H1 (cell line): ENCODE data around the gene CYB5R3. TPM values are rescaled to one million over a fixed set of nuclear protein-coding genes. Genes with fewer than 3 reads are reported as not detected.

Experiments used
- CTCF ChIA-PET: fragments of 300-600 bp; sonication (Branson Sonifier 250); formaldehyde crosslinking; loops from one replicate; lab custom pipeline; 2021; ENCODE audit not compliant: partially characterized antibody; lab: Charles Lee
- POLR2A ChIA-PET: fragments of 300-600 bp; sonication (Branson Sonifier 250); formaldehyde crosslinking; loops from one replicate; lab custom pipeline; 2021; ENCODE audit warnings: inconsistent platforms; ENCODE audit not compliant: partially characterized antibody; lab: Charles Lee
- DNase-seq, 2 experiments: peaks; one replicate each; pipeline versions ENCODE4 v3.0.0 to v3.0.0-alpha.2; 2010 to 2022; ENCODE audit warnings: low spot score in 2 of 2, low read depth in 1 of 2, mixed read lengths in 1 of 2
- FAIRE-seq: peaks from 2 replicates; lab custom pipeline; 2011; peaks lifted over from hg19 to GRCh38; lab: Jason Lieb, UNC
- H2AFZ ChIP-seq: 2 replicates; pipeline ENCODE4 v1.8.1; 2012; ENCODE audit warnings: low read length, inconsistent platforms
- H2AK5ac ChIP-seq: 2 replicates; pipeline ENCODE4 v1.6.1; 2013; ENCODE audit warnings: low read depth, low read length
- H2BK120ac ChIP-seq: replicated peaks from 2 replicates; pipeline ENCODE3; 2013; ENCODE audit warnings: low read depth, low read length, inconsistent platforms
- H2BK12ac ChIP-seq: 2 replicates; pipeline ENCODE4 v1.6.1; 2013; ENCODE audit warnings: low read depth, low read length
- H2BK15ac ChIP-seq: 2 replicates; pipeline ENCODE4 v1.6.1; 2013; ENCODE audit warnings: low read length
- H2BK20ac ChIP-seq: 2 replicates; pipeline ENCODE4 v1.6.1; 2013; ENCODE audit warnings: low read length
- H2BK5ac ChIP-seq: 2 replicates; pipeline ENCODE4 v1.6.1; 2013; ENCODE audit warnings: low read depth, low read length
- H3K14ac ChIP-seq: 2 replicates; pipeline ENCODE4 v1.6.1; 2013; ENCODE audit warnings: inconsistent platforms; ENCODE audit not compliant: insufficient read length
- H3K18ac ChIP-seq: 2 replicates; pipeline ENCODE4 v1.6.1; 2013; ENCODE audit warnings: low read length; ENCODE audit errors: extremely low read depth
- H3K23ac ChIP-seq: 2 replicates; pipeline ENCODE4 v1.6.1; 2013; ENCODE audit warnings: inconsistent platforms; ENCODE audit not compliant: insufficient read length
- H3K23me2 ChIP-seq: 2 replicates; pipeline ENCODE4 v1.6.1; 2013; ENCODE audit warnings: low read depth, low read length
- H3K27ac ChIP-seq: 2 replicates; pipeline ENCODE4 v1.6.1; 2011; ENCODE audit warnings: low read depth, low read length, inconsistent platforms
- H3K27me3 ChIP-seq, 4 experiments: replicated peaks in 1 of 4; 1 replicate in 1 of 4; 2 replicates in 3 of 4; pipeline versions ENCODE4 v1.6.1 to v1.8.1; 2011 to 2013; ENCODE audit warnings: low read length in 3 of 4, mild to moderate bottlenecking in 3 of 4, inconsistent platforms in 2 of 4, mixed read lengths in 2 of 4, moderate library complexity in 1 of 4; ENCODE audit not compliant: control insufficient read depth in 3 of 4, insufficient read depth in 3 of 4; ENCODE audit errors: extremely low read depth in 1 of 4
- H3K36me3 ChIP-seq, 4 experiments: 2 replicates each; pipeline versions ENCODE4 v1.6.1 to v1.8.1; 2011 to 2013; ENCODE audit warnings: mild to moderate bottlenecking in 4 of 4, low read length in 3 of 4, moderate library complexity in 2 of 4, control low read depth in 1 of 4, inconsistent platforms in 1 of 4; ENCODE audit not compliant: insufficient read depth in 4 of 4, control insufficient read depth in 2 of 4
- H3K4ac ChIP-seq: replicated peaks from 2 replicates; pipeline ENCODE3; 2013; ENCODE audit warnings: low read length, low read depth, mixed read lengths, inconsistent platforms; ENCODE audit not compliant: insufficient read length
- H3K4me1 ChIP-seq, 4 experiments: replicated peaks in 1 of 4; 1 replicate in 1 of 4; 2 replicates in 3 of 4; pipeline versions ENCODE4 v1.6.1 to v1.8.1; 2011 to 2013; ENCODE audit warnings: low read length in 3 of 4, inconsistent platforms in 2 of 4, mixed read lengths in 1 of 4; ENCODE audit not compliant: insufficient read depth in 4 of 4, control insufficient read depth in 3 of 4
- H3K4me2 ChIP-seq, 2 experiments: 2 replicates each; pipeline versions ENCODE4 v1.6.1 to v1.8.1; 2011 to 2013; ENCODE audit warnings: low read depth in 2 of 2, low read length in 2 of 2, control low read depth in 1 of 2, inconsistent platforms in 1 of 2, mild to moderate bottlenecking in 1 of 2; ENCODE audit not compliant: insufficient read depth in 1 of 2
- H3K4me3 ChIP-seq, 4 experiments: fragments of 200-600, 300-600 bp in 1 of 4; sonication (generic), shearing (Covaris generic), sonication (Bioruptor Twin) in 1 of 4; 2 replicates each; pipeline versions ENCODE4 v1.5.1 to v1.8.1; 2011 to 2016; ENCODE audit warnings: low read length in 4 of 4, low read depth in 3 of 4, control low read depth in 2 of 4, inconsistent platforms in 2 of 4, mild to moderate bottlenecking in 2 of 4, mixed read lengths in 1 of 4, moderate library complexity in 1 of 4; ENCODE audit not compliant: insufficient read depth in 2 of 4; ENCODE audit errors: extremely low read depth in 1 of 4
- H3K56ac ChIP-seq: replicated peaks from 2 replicates; pipeline ENCODE3; 2013; ENCODE audit warnings: low read depth, mild to moderate bottlenecking, mixed read lengths, low read length, inconsistent platforms; ENCODE audit not compliant: insufficient read length
- H3K79me1 ChIP-seq: 2 replicates; pipeline ENCODE4 v1.6.1; 2013; ENCODE audit warnings: low read depth, low read length, control low read depth
- H3K79me2 ChIP-seq, 2 experiments: 2 replicates each; pipeline versions ENCODE4 v1.6.1 to v1.8.1; 2012 to 2013; ENCODE audit warnings: low read length in 2 of 2, mild to moderate bottlenecking in 2 of 2, inconsistent platforms in 1 of 2; ENCODE audit not compliant: insufficient read depth in 2 of 2, control insufficient read depth in 1 of 2
- H3K9ac ChIP-seq, 4 experiments: replicated peaks in 1 of 4; 1 replicate in 1 of 4; 2 replicates in 3 of 4; pipeline versions ENCODE4 v1.6.1 to v1.8.1; 2011 to 2013; ENCODE audit warnings: low read depth in 3 of 4, low read length in 3 of 4, control low read depth in 2 of 4, mild to moderate bottlenecking in 2 of 4, moderate library complexity in 2 of 4, inconsistent platforms in 1 of 4; ENCODE audit errors: extremely low read depth in 1 of 4
- H3K9me3 ChIP-seq, 2 experiments: 2 replicates each; pipeline versions ENCODE4 v1.6.1 to v1.8.1; 2012 to 2013; ENCODE audit warnings: mild to moderate bottlenecking in 2 of 2, moderate library complexity in 2 of 2, control low read depth in 1 of 2, inconsistent platforms in 1 of 2, low read depth in 1 of 2, low read length in 1 of 2, mixed read lengths in 1 of 2; ENCODE audit not compliant: insufficient read depth in 2 of 2
- H4K20me1 ChIP-seq, 2 experiments: replicated peaks in 1 of 2; 2 replicates each; pipeline versions ENCODE3 to v1.8.1; 2011 to 2013; ENCODE audit warnings: inconsistent platforms in 2 of 2, low read length in 2 of 2, mild to moderate bottlenecking in 1 of 2; ENCODE audit not compliant: insufficient read depth in 2 of 2, control insufficient read depth in 1 of 2
- H4K5ac ChIP-seq: 2 replicates; pipeline ENCODE4 v1.6.1; 2013; ENCODE audit warnings: low read length, low read depth, mixed read lengths, inconsistent platforms; ENCODE audit not compliant: insufficient read length
- H4K8ac ChIP-seq: 2 replicates; pipeline ENCODE4 v1.8.0; 2013; ENCODE audit warnings: mild to moderate bottlenecking, moderate library complexity, low read length, inconsistent platforms; ENCODE audit not compliant: insufficient read depth; ENCODE audit errors: extremely low read depth
- H4K91ac ChIP-seq: replicated peaks from 2 replicates; pipeline ENCODE3; 2013; ENCODE audit warnings: low read length, mixed read lengths, inconsistent platforms; ENCODE audit not compliant: insufficient read length
- HDAC6 ChIP-seq: IDR thresholded peaks from one replicate; pipeline ENCODE4 v1.7.1; 2012; ENCODE audit warnings: low read depth, mild to moderate bottlenecking, inconsistent platforms, low read length, moderate library complexity
- KDM4A ChIP-seq: IDR thresholded peaks from one replicate; pipeline ENCODE4 v1.7.1; 2012; ENCODE audit warnings: low read depth, mild to moderate bottlenecking, moderate library complexity, low read length, inconsistent platforms; ENCODE audit not compliant: severe bottlenecking
- MAFK ChIP-seq: IDR thresholded peaks from 2 replicates; pipeline ENCODE4 v1.6.1; 2012; ENCODE audit warnings: low read depth, mild to moderate bottlenecking, improper control_type of control experiment, low read length
- WGBS, 2 experiments: shearing (Covaris generic) in 1 of 2; methylation state at CpG; one replicate each; pipeline versions ENCODE4 v1.1.6 to v1.1.7; 2013 to 2015; ENCODE audit warnings: low lambda C conversion rate in 2 of 2, mixed read lengths in 2 of 2, inconsistent platforms in 1 of 2, low coverage in 1 of 2, missing lambda C conversion rate in 1 of 2; ENCODE audit not compliant: insufficient replicate concordance in 2 of 2, insufficient coverage in 1 of 2, insufficient read length in 1 of 2; ENCODE audit errors: extremely low coverage in 1 of 2, missing lambda C conversion rate in 1 of 2; 5-methylcytosine and 5-hydroxymethylcytosine counted together
- polyA plus RNA-seq, 7 experiments: library from polyadenylated mRNA; depleted of rRNA in 3 of 7; stranded (reverse) in 5 of 7; unstranded in 2 of 7; fragments of >200 nt in 5 of 7; fragments of 200-250 nt in 2 of 7; gene quantifications; 1 replicate in 5 of 7; 2 replicates in 1 of 7; 4 replicates in 1 of 7; pipeline versions ENCODE4 v1.2.1 to v1.2.3, GENCODE V29; 2011 to 2013; ENCODE audit warnings: missing spikeins in 2 of 7, mixed read lengths in 2 of 7
- total RNA-seq: library from RNA; stranded (reverse); fragmentation: NEBNext Ultra II Directional; extraction: Animal tissue kit (Norgen Biotek cat#: 25700); gene quantifications from 2 replicates; pipeline ENCODE4 v1.2.1, GENCODE V29; 2021

The CYB5R3 gene
- total and polyA plus RNA-seq, 2 of the 8 experiments (the other 6 are each of a cell fraction or from before 2014, with no cell fraction given), result 75.3 to 113 TPM

GRCh38 chr22:42613872-42614301, 35.3 kb downstream of the CYB5R3 start:
- H4K20me1 ChIP-seq, result peaks cover 11 to 15% of the 10 kb centered on the region in 2 experiments
- FAIRE-seq, result no peak

More at GRCh38 chr22:42613872-42614301, 35.3 kb downstream of the CYB5R3 start:
- no peak overlapping the region for H2BK20ac ChIP-seq
- H3K79me2 ChIP-seq, result peaks cover 35 to 54% of the 10 kb centered on the region in 2 experiments
- H3K23ac ChIP-seq, result no peak overlapping the region
- peak overlapping the region; percentile 22 for H4K91ac ChIP-seq
- no peaks in the 10 kb centered on the region for H3K9me3 ChIP-seq
- peaks cover 0 to 4% (median 0%) of the 10 kb centered on the region in 4 experiments; a peak in 1 of 8 replicates for H3K36me3 ChIP-seq
- H3K9ac ChIP-seq, result peak overlapping the region; percentile 93 to 98 (median 95)
- H2BK12ac ChIP-seq, result no peak overlapping the region
- DNase-seq, result no peak
- H3K4me1 ChIP-seq, result peaks cover 5 to 16% (median 13%) of the 10 kb centered on the region in 4 experiments
- no peak overlapping the region for H2BK15ac ChIP-seq
- H3K27me3 ChIP-seq, result no peaks in the 10 kb centered on the region
- H2BK120ac ChIP-seq, result no peak overlapping the region
- H3K79me1 ChIP-seq, result peaks cover 13% of the 10 kb centered on the region
- 0 out of 2 replicates have a peak overlapping the region, but pooled peaks have one; percentile 60 for H3K18ac ChIP-seq
- peak overlapping the region; percentile 91 to 94 for H3K4me2 ChIP-seq
- 3% methylated on average over 10 of the region's 10 CpGs; no CpG with 5 or more reads in 1 of the 2 experiments for WGBS, 2 experiments
- H2AFZ ChIP-seq, result no peak overlapping the region; the same call in 1 of the 2 replicates
- no peak overlapping the region for H2AK5ac ChIP-seq
- CTCF ChIA-PET, result interaction anchor here (1.0 to 1.2 kb wide), 3 partner anchors 42 to 53 kb away, joined by 3 to 4 read pairs (median 3); no protein-coding TSS in a partner anchor
- H4K8ac ChIP-seq, result peak overlapping the region; percentile 100; the same call in 1 of the 2 replicates
- no peak for TF ChIP-seq MAFK
- TF ChIP-seq KDM4A, result no peak
- no peak for TF ChIP-seq HDAC6
- peak overlapping the region; percentile 62 to 98 (median 94) for H3K4me3 ChIP-seq
- peaks cover 6% of the 10 kb centered on the region; the same call in 1 of the 2 replicates for H3K23me2 ChIP-seq
- POLR2A ChIA-PET, result interaction anchor here (0.8 to 13.9 kb wide), 22 partner anchors 12 to 452 kb away, joined by 3 to 399 read pairs (median 7); partner anchors contain the start of genes CYB5R3 and PACSIN2
- no peak overlapping the region for H3K4ac ChIP-seq
- peak overlapping the region; percentile 98 for H3K27ac ChIP-seq
- peak overlapping the region; percentile 100 for H2BK5ac ChIP-seq
- H3K56ac ChIP-seq, result peak overlapping the region; percentile 81
- H4K5ac ChIP-seq, result peak overlapping the region; percentile 55
- H3K14ac ChIP-seq, result peak overlapping the region; percentile 35
